CD8-positive, alpha-beta memory T cell (primary cell): Measurements from ENCODE around the gene CPO. TPM values are rescaled to one million over a fixed set of nuclear protein-coding genes. Genes with fewer than 3 reads are reported as not detected.

ENCODE experiments used
- CTCF ChIA-PET: fragments of 350-600 bp; sonication (Branson Sonifier 250); formaldehyde crosslinking; loops from one replicate; lab custom pipeline; 2021; ENCODE audit warnings: antibody characterized with exemption; lab: Charles Lee
- POLR2A ChIA-PET: fragments of 350-600 bp; sonication (Branson Sonifier 250); formaldehyde crosslinking; loops from one replicate; lab custom pipeline; 2021; ENCODE audit warnings: antibody characterized with exemption; lab: Charles Lee
- DNase-seq, 5 donors: peaks; one replicate each; pipeline versions ENCODE4 v3.0.0 to v3.0.0-alpha.2; 2020 to 2022; ENCODE audit warnings: mixed read lengths in 1 of 5
- H3K27ac ChIP-seq: one replicate; pipeline ENCODE4 v1.7.0; 2013; ENCODE audit warnings: low read depth, mild to moderate bottlenecking, low read length, moderate library complexity
- H3K27me3 ChIP-seq: 2 replicates; pipeline ENCODE4 v1.7.0; 2013; ENCODE audit warnings: low read length, mild to moderate bottlenecking; ENCODE audit not compliant: insufficient read depth, poor library complexity, severe bottlenecking
- H3K36me3 ChIP-seq: 2 replicates; pipeline ENCODE4 v1.7.0; 2013; ENCODE audit warnings: mild to moderate bottlenecking, low read length, moderate library complexity; ENCODE audit not compliant: insufficient read depth
- H3K4me1 ChIP-seq: 2 replicates; pipeline ENCODE4 v1.7.0; 2013; ENCODE audit warnings: mild to moderate bottlenecking, low read length, moderate library complexity; ENCODE audit not compliant: insufficient read depth
- H3K4me3 ChIP-seq: 2 replicates; pipeline ENCODE4 v1.7.0; 2013; ENCODE audit warnings: mild to moderate bottlenecking, low read length
- H3K9me3 ChIP-seq: 2 replicates; pipeline ENCODE4 v1.7.0; 2013; ENCODE audit warnings: mild to moderate bottlenecking, low read length
- H3K27ac Mint-ChIP-seq, 8 donors: one replicate each; pipeline ENCODE4 v1.8.0; 2020 to 2021; ENCODE audit warnings: mixed read lengths in 8 of 8, mild to moderate bottlenecking in 6 of 8, inconsistent platforms in 3 of 8, moderate library complexity in 3 of 8
- H3K27me3 Mint-ChIP-seq, 2 donors: one replicate each; pipeline ENCODE4 v1.8.0; 2020 to 2021; ENCODE audit warnings: mixed read lengths in 2 of 2, mild to moderate bottlenecking in 1 of 2, moderate library complexity in 1 of 2
- H3K36me3 Mint-ChIP-seq, 3 donors: one replicate each; pipeline ENCODE4 v1.8.0; 2020 to 2021; ENCODE audit warnings: mixed read lengths in 3 of 3, inconsistent platforms in 1 of 3, mild to moderate bottlenecking in 1 of 3
- H3K4me1 Mint-ChIP-seq, 3 donors: one replicate each; pipeline ENCODE4 v1.8.0; 2020 to 2021; ENCODE audit warnings: mixed read lengths in 3 of 3, inconsistent platforms in 1 of 3, mild to moderate bottlenecking in 1 of 3
- H3K4me3 Mint-ChIP-seq, 7 donors: one replicate each; pipeline ENCODE4 v1.8.0; 2020 to 2021; ENCODE audit warnings: mixed read lengths in 7 of 7, mild to moderate bottlenecking in 6 of 7, moderate library complexity in 4 of 7, inconsistent platforms in 2 of 7
- H3K9me3 Mint-ChIP-seq, 5 donors: one replicate each; pipeline ENCODE4 v1.8.0; 2020 to 2022; ENCODE audit warnings: mixed read lengths in 5 of 5, mild to moderate bottlenecking in 3 of 5, moderate library complexity in 2 of 5, inconsistent platforms in 1 of 5
- polyA plus RNA-seq: library from polyadenylated mRNA; unstranded; fragments of 300-500 nt; fragmentation: Illumina TruSeq; gene quantifications from one replicate; pipeline ENCODE4 v1.2.3, GENCODE V29; 2021
- total RNA-seq, 2 experiments: library from RNA; stranded (reverse); gene quantifications; one replicate each; pipeline ENCODE4 v1.2.3, GENCODE V29; 2021

Gene CPO
- total and polyA plus RNA-seq, 3 experiments from 2014 or later, result 0.20 TPM; not detected in 2

DNA sequence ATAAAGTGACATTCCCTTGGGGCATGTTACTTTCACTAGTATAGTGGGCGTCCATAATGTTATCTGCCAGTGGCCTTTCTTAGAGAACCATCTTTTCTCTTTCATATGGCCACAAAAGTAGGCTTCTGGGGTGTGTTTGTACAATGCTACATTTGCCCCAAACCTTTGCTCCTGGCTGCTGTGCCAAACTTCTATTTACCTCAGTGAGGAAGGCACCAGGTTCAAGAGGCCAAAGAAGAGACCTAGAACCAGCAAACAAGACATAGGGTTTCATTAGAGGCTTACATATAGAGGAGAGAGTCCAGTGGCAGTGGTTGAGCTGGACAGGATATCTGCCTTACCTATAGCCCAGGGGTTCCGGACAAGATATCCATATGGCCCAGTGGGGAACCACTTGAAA, 48.5 kb downstream of the CPO start:
- no peaks in the 10 kb centered on the region for H3K36me3 ChIP-seq
- CTCF ChIA-PET, result no interaction called here
- no peaks in the 10 kb centered on the region for H3K27me3 ChIP-seq
- no peak overlapping the region for H3K4me3 Mint-ChIP-seq
- H3K36me3 Mint-ChIP-seq, result no peaks in the 10 kb centered on the region
- H3K4me3 ChIP-seq, result no peak overlapping the region
- H3K9me3 Mint-ChIP-seq, result peaks cover 0 to 2% (median 0%) of the 10 kb centered on the region in 5 donors
- peaks cover 9% of the 10 kb centered on the region for H3K4me1 ChIP-seq
- H3K27ac Mint-ChIP-seq, result no peak overlapping the region
- H3K27me3 Mint-ChIP-seq, result peaks cover 4 to 15% of the 10 kb centered on the region in 2 donors
- H3K9me3 ChIP-seq, result no peaks in the 10 kb centered on the region
- no peak for DNase-seq
- no peak overlapping the region for H3K27ac ChIP-seq
- peaks cover 3 to 6% (median 4%) of the 10 kb centered on the region in 3 donors for H3K4me1 Mint-ChIP-seq
- POLR2A ChIA-PET, result no interaction called here

DNA sequence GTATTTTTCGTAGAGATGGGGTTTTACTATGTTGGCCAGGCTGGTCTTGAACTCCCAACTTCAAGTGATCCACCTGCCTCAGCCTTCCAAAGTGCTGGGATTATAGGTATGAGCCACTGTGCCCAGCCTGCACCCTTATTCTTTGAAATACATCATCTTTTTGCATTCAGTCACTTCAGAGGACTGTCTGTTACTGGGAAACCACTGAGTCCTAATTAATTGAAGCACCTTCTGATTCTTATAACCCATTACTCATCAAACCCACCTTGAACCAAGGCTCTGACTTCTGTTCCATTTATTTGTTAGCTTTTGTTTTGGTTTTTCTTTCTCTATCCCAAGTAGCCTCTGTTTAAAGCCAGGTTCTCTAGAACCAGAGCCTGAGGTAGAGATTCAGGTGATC, 49.6 kb downstream of the CPO start:
- no peak overlapping the region for H3K27ac Mint-ChIP-seq
- no peaks in the 10 kb centered on the region for H3K27me3 ChIP-seq
- H3K4me3 Mint-ChIP-seq, result no peak overlapping the region
- no peaks in the 10 kb centered on the region for H3K36me3 Mint-ChIP-seq
- no peak for DNase-seq
- H3K27me3 Mint-ChIP-seq, result peaks cover 1 to 20% of the 10 kb centered on the region in 2 donors
- CTCF ChIA-PET, result no interaction called here
- peaks cover 0 to 2% (median 0%) of the 10 kb centered on the region in 5 donors for H3K9me3 Mint-ChIP-seq
- H3K4me3 ChIP-seq, result no peak overlapping the region
- peaks cover 9% of the 10 kb centered on the region for H3K4me1 ChIP-seq
- H3K4me1 Mint-ChIP-seq, result peaks cover 3 to 6% (median 4%) of the 10 kb centered on the region in 3 donors
- no peaks in the 10 kb centered on the region for H3K36me3 ChIP-seq
- H3K27ac ChIP-seq, result no peak overlapping the region
- H3K9me3 ChIP-seq, result no peaks in the 10 kb centered on the region
- POLR2A ChIA-PET, result no interaction called here

DNA sequence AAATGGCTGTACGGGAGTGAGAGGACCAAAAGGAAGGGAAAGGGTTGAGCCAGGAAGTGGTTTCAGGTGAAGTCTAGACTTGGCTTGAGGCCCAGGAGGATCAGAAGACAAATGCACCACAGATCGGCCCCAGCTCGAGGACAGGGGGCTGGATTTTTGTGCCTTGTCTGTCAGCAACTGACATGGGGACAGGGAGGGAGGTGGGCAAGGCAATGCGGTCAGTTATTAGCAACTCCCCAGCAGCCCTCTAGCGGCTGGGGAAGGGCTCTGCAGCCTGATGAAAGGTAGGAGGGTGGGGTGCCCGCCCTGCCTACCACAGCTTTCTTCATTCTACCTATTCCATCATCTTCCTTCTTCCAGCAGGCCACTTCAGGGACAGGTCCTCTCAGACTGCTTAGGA, 50.0 kb downstream of the CPO start:
- peaks cover 9% of the 10 kb centered on the region for H3K4me1 ChIP-seq
- CTCF ChIA-PET, result no interaction called here
- H3K4me1 Mint-ChIP-seq, result peaks cover 3 to 6% (median 4%) of the 10 kb centered on the region in 3 donors
- H3K27me3 ChIP-seq, result no peaks in the 10 kb centered on the region
- H3K4me3 ChIP-seq, result no peak overlapping the region
- peaks cover 1 to 20% of the 10 kb centered on the region in 2 donors for H3K27me3 Mint-ChIP-seq
- no peak overlapping the region for H3K27ac ChIP-seq
- no peak overlapping the region for H3K4me3 Mint-ChIP-seq
- peaks cover 0 to 2% (median 0%) of the 10 kb centered on the region in 5 donors for H3K9me3 Mint-ChIP-seq
- H3K36me3 ChIP-seq, result no peaks in the 10 kb centered on the region
- no peak for DNase-seq
- POLR2A ChIA-PET, result no interaction called here
- no peak overlapping the region for H3K27ac Mint-ChIP-seq
- H3K9me3 ChIP-seq, result no peaks in the 10 kb centered on the region
- no peaks in the 10 kb centered on the region for H3K36me3 Mint-ChIP-seq

DNA sequence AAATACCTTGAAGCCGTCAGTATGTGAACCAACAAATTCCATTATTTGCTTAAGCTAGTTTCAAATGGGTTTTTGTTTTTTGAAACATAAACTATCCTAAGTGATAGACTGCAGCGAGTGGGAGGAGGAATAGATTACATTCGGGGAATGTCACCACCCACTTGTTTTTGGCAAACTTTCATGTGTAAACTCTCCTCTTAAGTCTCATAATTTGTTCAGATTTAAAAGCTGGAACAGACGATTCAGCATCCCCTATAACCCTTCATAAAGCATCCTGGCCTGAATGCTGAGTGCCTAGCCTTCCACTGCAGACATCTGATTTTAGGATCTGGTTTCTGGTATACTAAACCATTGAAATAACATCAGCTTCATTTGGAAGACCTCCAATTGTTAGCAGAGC, 51.0 kb downstream of the CPO start:
- Mint-ChIP-seq H3K9me3 (peaks cover 0 to 3% (median 0%) of the 10 kb centered on the region in 5 donors), H3K4me3 (no peak overlapping the region), H3K36me3 (no peaks in the 10 kb centered on the region), H3K27me3 (peaks cover 4 to 25% of the 10 kb centered on the region in 2 donors), H3K4me1 (peaks cover 3 to 6% (median 4%) of the 10 kb centered on the region in 3 donors), H3K27ac (no peak overlapping the region)
- no peak overlapping the region for H3K27ac ChIP-seq
- H3K27me3 ChIP-seq, result no peaks in the 10 kb centered on the region
- no peak for DNase-seq
- POLR2A ChIA-PET, result no interaction called here
- H3K9me3 ChIP-seq, result no peaks in the 10 kb centered on the region
- peaks cover 9% of the 10 kb centered on the region for H3K4me1 ChIP-seq
- H3K4me3 ChIP-seq, result no peak overlapping the region
- CTCF ChIA-PET, result no interaction called here
- H3K36me3 ChIP-seq, result no peaks in the 10 kb centered on the region

DNA sequence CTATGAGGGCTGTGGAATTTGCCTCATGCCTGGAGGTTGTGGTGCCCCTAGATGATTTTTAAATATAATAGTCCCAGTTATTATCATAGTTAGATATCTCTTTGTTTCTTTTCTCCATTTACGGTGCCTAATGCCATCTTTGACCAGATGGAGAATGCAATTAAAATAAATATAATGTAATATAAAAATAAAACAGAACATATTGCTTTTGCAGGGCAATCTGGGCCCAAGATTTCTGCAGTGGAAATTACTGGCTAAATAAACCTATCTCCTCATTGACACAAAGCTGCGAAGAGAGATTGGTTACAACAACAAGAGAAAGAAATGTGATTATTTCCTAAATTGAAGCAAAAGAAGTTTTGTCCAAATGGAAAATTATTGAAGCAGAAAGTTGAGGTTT, 51.8 kb downstream of the CPO start:
- Histone ChIP-seq H3K27me3 (no peaks in the 10 kb centered on the region), H3K36me3 (no peaks in the 10 kb centered on the region), H3K9me3 (no peaks in the 10 kb centered on the region), H3K27ac (no peak overlapping the region), H3K4me3 (no peak overlapping the region), H3K4me1 (peaks cover 9% of the 10 kb centered on the region)
- Mint-ChIP-seq H3K4me3 (no peak overlapping the region), H3K27me3 (peaks cover 4 to 25% of the 10 kb centered on the region in 2 donors), H3K9me3 (peaks cover 0 to 3% (median 0%) of the 10 kb centered on the region in 5 donors), H3K27ac (no peak overlapping the region), H3K4me1 (peaks cover 3 to 6% (median 4%) of the 10 kb centered on the region in 3 donors), H3K36me3 (no peaks in the 10 kb centered on the region)
- no peak for DNase-seq
- CTCF ChIA-PET, result no interaction called here
- POLR2A ChIA-PET, result no interaction called here

DNA sequence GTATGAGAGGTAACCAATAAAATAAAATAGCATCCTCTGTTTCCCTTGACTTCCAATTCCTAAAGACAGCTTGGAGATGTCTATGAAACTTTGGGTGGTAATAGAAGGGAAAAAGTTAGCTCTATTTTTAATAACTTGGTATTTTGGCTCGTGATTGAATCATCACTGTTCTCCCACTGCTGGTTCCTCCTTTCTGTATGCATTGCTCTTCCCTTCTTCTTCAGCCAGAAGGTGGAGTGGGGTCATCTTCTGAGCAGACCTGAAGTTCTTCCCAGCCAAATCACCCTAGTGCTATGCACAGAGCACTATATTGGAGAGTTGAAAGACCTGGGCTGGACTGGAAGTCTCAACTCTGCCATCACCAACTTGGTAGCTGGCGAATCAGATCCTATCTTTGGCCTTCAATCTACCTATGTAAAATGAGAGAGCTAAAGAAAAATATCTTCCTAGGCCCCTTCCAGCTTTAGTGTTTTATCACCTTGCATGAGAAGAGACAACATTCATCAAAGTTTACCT, 54.1 kb downstream of the CPO start:
- Mint-ChIP-seq H3K27me3 (peaks cover 4 to 35% of the 10 kb centered on the region in 2 donors), H3K36me3 (no peaks in the 10 kb centered on the region), H3K4me3 (no peak overlapping the region), H3K9me3 (peaks cover 0 to 4% (median 2%) of the 10 kb centered on the region in 5 donors), H3K4me1 (peaks cover 3 to 6% (median 4%) of the 10 kb centered on the region in 3 donors), H3K27ac (no peak overlapping the region)
- Histone ChIP-seq H3K4me3 (no peak overlapping the region), H3K27me3 (no peaks in the 10 kb centered on the region), H3K27ac (no peak overlapping the region), H3K36me3 (no peaks in the 10 kb centered on the region), H3K9me3 (no peaks in the 10 kb centered on the region), H3K4me1 (peaks cover 9% of the 10 kb centered on the region)
- no peak for DNase-seq
- ChIA-PET CTCF (no interaction called here), POLR2A (no interaction called here)

DNA sequence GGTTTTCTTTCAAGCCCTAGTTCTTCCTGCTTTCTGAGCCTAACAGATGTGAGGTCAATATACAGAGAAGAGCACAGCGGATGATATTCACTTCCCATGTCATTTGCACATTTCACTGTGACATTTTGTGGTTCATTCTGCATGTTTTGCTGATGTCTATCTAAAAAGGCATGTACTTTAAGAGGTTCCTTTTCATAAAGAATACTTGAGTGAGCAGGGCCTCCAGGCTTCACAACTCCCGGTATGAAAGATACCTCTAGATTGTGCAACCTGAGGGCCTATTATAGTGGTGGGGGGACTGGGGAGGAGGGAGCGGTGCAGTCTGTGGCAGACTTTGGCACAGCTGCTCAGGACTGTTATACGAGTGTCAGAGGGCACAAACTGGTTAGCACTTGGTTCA, 54.6 kb downstream of the CPO start:
- ChIA-PET POLR2A (no interaction called here), CTCF (no interaction called here)
- Histone ChIP-seq H3K27me3 (no peaks in the 10 kb centered on the region), H3K4me3 (no peak overlapping the region), H3K4me1 (peaks cover 9% of the 10 kb centered on the region), H3K36me3 (no peaks in the 10 kb centered on the region), H3K9me3 (no peaks in the 10 kb centered on the region), H3K27ac (no peak overlapping the region)
- H3K9me3 Mint-ChIP-seq, result peaks cover 0 to 4% (median 2%) of the 10 kb centered on the region in 5 donors
- H3K4me1 Mint-ChIP-seq, result peaks cover 3 to 5% (median 4%) of the 10 kb centered on the region in 3 donors
- H3K27ac Mint-ChIP-seq, result no peak overlapping the region
- no peak overlapping the region for H3K4me3 Mint-ChIP-seq
- H3K27me3 Mint-ChIP-seq, result peaks cover 4 to 35% of the 10 kb centered on the region in 2 donors
- H3K36me3 Mint-ChIP-seq, result no peaks in the 10 kb centered on the region
- DNase-seq, result no peak

DNA sequence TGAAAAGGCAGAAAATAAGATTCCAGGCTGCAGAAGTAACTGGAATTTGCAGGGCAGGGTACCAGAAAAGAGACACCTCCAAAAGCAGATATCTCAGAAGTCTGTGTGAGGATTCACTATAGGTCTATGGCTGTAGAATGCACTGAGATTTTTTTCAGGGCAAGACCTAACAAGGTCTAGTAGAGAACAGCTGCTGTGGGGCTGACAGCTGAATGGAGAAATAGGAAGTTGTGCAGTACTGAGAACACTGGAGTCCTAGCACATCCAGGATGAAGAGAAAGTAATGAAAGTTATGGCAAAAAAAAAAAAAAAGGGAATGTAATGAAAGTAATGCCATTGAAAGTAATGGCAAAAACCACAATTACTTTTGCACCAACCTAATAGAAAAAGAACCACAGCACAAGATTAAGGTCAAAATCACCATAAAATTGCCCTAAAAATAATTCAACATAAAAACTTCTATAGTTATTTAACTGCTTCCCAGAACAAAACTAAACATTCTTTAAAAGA, 57.3 kb downstream of the CPO start:
- CTCF ChIA-PET, result no interaction called here
- Mint-ChIP-seq H3K36me3 (no peaks in the 10 kb centered on the region), H3K4me3 (no peak overlapping the region), H3K9me3 (peaks cover 0 to 11% (median 6%) of the 10 kb centered on the region in 5 donors), H3K4me1 (no peaks in the 10 kb centered on the region), H3K27ac (no peak overlapping the region), H3K27me3 (peaks cover 3 to 30% of the 10 kb centered on the region in 2 donors)
- Histone ChIP-seq H3K4me3 (no peak overlapping the region), H3K27me3 (no peaks in the 10 kb centered on the region), H3K36me3 (no peaks in the 10 kb centered on the region), H3K4me1 (no peaks in the 10 kb centered on the region), H3K9me3 (no peaks in the 10 kb centered on the region), H3K27ac (no peak overlapping the region)
- DNase-seq, result no peak
- POLR2A ChIA-PET, result no interaction called here
